HG03354 (cell line): Measurements from ENCODE around the gene GBA2.

Experiments used
- ATAC-seq: cut with Tn5 transposase; IDR thresholded peaks from one replicate; pipeline ENCODE4 v1.9.1; 2021; ENCODE audit warnings: mild to moderate bottlenecking; ENCODE audit not compliant: unreplicated experiment, poor library complexity, severe bottlenecking

The GBA2 gene

DNA sequence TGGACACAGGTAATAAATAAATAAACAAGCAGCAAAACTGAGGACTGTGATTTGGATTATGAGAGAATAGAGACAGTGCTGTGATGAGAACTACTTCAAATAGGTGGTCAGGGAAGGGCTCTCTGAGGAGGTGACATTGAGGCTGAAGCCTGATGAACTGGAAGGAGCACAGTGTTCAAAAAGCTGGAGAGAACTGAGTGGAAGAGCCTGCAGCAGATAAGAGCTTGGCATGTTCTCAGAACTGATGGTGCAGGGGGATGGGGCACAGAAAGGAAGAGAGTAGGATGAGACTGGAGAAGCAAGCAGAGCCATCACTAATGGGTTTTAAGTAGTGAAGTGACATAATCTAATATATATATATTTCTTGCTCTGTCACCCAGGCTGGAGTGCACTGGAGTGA, 48.1 kb downstream of the GBA2 start:
- ATAC-seq = no peak

DNA sequence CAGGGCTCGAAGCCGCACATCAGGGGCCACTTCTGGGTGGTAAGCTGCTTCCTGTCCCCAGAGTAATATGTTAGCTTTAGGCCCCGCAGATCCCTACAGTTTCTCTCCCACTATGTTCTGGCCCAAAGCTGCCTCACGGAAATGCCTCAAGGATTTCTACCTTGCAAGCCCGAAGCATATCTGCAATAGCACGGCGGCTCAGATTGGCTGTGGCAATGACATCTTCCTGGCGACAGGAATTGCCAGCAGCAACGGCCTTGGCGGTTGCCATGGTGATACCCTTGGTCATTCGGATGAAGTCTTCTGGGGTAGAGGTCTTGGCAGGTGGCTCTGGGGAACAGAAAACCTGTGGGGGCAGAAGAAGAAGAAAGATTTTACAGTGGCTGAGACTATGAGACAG, 49.0 kb downstream of the GBA2 start:
- ATAC-seq = no peak

DNA sequence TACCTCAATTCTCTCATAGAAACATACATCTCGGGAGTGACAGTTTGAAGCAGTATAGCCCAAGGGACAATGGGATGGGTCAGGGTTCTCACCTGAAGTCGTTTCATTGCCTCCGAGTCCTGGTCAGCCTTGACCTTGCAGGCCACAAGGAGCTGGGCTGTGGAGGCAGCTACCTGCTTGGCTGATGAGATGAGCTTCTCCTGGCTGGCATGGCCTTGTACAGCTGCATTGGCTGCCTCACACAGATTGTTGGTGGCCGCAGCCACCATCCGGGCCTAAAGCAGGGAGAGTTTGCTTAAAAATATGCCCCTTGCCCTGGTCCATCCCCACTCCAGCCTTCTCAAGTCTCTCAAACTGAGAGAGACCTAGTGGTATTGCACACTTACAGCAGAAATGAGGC, 50.8 kb downstream of the GBA2 start:
- ATAC-seq = no peak

DNA sequence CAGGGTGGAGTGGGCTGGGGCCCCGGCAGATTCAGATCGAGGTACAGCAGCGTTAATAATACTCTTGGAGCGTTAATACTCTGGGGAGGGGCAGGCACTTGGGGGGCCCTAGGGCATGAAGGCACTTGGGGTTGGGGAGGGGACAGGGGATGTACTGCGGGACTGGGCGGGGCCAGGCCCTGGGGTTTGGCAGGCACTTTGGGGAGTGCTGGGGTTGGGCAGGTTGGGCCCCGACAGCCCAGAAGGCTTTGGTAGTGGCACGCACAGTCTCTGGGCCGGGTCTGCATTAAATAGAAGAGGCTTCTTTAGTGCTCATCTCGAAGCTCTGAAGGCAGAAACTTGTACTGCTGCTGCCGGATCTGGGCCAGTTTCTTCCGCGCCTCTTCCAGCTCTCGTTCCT, 51.5 kb downstream of the GBA2 start:
- no peak for ATAC-seq

DNA sequence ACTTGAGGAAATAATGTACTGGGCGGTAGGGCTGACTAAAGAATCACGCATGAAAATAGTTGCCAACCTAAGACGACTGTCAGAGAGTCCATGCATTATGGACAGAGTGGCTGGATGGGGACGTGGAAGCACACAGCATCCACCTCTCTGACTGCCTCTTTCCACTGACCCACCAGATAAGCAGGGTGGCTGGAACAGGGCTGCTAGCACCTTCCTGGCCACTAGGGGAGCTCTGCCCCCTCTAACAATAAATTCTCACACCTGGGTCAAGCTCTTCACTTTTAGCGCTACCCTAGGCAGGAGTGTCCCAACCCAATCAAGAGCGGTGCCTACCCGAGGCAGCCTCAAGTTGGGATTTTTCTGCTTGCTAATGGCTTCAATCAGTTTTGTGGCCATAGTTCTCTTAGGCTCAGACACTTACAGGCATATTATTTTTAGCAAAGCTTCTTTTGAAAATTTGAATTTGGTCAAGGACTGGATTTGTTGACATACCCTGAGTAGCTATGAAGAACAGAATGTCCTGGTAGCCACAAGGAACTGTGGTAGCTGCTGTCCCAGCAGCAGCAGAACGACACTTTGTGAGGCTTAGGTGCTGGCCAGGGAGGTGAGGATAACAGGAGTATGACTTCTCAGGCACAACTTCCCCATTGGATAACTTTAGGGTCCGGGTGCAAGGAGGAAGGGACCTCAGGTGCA, 52.4 kb downstream of the GBA2 start:
- ATAC-seq = peak; percentile 79

DNA sequence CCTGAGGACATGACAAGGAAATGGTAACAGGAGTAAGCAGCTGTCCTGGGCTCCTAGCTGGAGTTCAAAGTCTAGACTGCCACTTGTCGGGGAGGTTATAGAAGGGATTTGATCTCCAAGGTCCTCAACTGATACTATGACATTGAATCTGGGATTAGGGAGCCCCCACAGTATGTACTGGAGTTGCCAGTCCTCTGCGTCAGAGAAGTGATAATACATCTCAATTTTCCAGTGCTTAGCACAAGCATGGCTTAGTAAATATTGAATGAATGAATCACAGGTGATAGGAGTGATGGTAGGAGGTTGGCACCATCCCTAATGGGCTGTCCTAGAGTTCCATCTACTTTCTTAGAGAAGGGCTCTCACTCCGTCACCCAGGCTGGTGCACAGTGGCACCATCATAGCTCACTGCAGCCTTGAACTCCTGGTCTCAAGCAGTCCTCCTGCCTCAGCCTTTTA, 53.1 kb downstream of the GBA2 start:
- ATAC-seq = no peak

DNA sequence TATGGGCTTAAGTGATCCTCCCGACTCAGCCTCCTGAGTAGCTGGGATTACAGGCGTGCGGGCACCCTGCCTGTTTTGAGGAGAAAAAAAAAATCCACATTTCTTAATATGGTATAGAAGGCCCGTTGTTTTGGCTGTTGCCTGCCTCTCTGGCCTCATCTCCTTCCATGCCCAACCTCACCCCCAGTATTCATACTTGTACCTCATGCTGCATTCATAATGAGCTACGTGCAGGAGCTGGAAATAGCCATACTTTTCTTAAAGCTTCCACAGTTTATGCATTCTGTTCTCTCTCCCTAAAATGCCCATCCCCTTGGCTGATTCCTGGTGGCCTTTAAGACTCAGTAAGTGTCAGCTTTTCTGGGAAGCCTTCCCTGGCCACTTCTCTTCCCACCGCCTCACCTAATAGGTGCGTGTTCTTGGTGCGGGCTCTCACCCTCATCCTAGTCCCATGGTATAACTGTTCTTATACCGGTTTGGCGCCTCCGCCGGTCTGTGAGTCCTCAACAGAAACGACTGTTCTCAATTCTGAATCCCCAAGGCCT, 57.2 kb downstream of the GBA2 start:
- ATAC-seq = no peak

DNA sequence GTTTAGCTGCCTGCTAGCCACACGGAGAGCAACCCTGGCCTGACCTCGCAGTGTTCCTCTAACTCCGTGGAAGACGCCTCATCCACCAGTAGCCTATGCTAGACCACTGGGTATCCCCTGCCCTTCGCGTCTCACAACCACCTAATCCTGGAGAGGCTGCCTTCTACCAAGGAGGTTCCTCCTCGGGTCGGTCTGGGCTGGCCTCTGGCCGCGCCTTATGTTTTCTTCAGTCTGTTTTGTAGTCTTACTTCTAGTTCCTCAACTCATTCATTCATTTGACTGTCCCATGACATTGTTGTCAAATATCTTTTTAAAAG, 57.7 kb downstream of the GBA2 start:
- ATAC-seq = no peak

DNA sequence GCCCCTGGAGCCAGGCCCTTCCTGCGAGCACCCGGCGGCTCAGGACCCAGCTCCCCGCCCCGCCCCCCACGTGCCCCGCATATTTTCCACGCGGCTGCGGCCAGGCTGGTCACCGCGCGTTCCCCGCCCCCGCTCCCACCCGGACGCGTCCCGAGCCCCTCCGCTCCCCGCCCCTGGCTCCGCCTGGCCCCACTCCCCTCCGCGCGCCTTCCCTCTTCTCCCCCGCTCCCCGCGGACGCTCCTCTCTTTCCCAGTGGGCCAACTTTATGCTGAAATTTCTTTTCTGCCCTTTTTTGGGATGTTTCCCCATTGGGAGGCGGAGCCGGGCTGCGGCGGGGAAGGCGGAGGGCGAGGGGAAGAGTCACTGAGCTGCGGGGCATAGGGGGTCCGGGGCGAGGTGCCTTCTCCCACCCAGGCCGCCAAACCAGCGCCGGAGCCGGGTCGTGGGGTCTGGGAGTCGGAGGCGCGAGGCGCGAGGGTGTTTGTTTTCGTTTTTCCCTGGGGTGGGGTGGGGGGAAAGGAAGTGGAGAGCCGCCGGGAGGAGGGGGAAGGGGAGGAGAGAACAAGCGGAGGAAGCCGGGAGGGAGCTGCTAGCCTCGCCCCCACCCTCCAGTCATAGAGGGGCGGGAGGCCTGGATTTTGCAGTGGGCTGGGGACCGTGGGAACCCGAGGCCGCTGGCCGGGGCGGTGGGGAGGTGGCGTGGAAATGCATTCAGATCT, 58.3 kb downstream of the GBA2 start:
- no peak for ATAC-seq

DNA sequence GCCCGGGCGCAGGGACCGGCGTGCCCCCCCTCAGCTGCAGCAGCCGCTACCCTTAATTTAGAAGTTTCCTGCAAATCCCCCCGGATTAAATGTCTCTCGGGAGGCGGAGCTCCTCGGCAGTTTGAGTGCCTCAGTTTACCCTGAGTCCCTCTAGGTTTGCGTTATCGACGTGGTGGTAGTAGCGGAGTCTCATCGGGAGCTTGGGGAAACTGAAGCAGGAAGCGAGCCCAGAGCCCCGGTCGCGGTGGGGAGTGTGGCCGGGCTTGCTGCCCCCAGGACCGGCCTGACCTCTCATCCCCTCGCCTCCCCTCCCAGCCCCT, 58.8 kb downstream of the GBA2 start:
- no peak for ATAC-seq

DNA sequence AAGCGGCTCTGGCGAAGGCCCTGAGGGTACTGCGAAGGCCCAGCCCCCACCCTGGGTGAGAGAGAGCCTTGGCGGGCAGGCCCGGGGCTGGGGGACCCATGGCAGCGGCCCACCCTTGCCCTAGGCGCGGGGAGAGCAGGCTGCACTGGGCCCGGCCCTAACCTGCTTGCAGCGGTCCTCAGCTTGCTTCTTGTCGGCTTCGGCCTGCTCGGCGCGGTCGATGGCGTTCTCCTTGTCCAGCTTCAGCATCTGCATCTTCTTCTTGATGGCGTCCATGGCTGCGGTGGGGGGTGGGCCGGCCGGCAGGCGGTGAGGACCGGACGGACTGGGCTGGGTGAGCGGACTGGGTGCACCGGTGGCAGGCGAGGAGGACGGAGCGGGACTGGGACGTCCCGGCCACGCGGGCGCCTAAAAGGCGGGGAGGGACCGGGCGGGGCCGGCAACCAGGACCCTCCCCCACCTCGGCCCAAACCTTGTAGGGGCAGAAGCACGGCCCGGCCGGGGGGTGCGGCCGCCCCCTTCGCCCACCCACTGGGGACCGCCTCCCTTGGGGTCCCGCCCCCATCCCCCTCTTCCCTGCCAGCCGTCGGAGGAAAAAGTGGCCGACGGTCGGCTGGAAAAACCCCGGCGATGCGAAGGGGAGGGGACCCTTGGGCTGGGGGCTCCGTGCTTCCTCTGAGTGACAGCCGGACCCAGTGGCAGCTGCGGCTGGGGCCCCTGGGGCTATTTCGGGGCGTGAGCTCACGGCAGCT, 59.3 kb downstream of the GBA2 start, which contains the start of gene TPM2:
Gene TPM2, minus strand, starts transcription at position 384 of the 752 bp plus-strand sequence. Its CDS starts 108 bp downstream, at position 276.
- ATAC-seq = no peak

DNA sequence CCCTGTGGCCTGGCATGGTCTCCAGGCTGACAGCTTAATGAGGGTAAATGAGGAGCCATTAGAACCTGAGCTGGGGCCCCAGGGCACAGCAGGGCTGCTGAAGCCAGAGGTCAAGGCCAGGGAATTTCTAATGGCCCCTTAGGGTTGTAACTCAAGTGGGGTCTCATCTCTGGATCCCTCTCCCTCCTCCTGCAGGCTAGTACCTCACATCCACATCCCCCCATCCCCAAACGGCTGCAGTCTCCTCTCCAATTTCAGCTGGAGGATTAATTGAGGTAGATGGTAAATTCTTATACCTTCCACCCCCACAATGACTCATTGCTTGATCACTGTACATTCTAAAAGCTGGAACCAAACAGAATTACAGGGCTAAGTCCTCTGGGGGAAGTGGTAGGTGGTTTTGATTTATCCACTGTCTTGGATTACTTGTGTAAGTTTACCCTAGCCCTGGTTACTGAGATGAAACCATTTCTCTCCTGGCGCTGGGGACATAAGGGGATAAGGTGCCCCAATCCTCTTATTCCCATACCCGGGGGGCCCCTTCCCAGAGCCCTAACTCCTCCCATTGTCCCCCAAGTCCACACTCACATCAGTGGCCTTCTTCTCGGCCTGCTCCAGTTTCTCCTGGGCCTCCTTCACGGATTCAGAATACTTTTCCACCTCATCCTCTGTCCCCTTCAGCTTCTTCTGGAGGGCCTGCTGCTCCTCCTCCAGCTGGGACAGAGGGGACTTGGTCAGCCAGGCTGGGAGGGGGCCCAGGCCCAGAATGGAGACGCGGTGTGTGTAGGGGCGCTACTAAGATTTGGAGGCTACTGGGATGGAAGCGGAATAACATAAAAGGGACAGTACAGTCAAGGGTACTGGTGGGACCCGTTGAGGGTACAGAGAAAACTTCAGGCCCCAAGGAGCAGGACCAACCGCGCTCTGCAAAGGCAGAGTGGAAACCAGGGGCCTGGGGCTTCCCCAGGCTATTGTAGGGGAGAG, 60.2 kb downstream of the GBA2 start:
- no peak for ATAC-seq

DNA sequence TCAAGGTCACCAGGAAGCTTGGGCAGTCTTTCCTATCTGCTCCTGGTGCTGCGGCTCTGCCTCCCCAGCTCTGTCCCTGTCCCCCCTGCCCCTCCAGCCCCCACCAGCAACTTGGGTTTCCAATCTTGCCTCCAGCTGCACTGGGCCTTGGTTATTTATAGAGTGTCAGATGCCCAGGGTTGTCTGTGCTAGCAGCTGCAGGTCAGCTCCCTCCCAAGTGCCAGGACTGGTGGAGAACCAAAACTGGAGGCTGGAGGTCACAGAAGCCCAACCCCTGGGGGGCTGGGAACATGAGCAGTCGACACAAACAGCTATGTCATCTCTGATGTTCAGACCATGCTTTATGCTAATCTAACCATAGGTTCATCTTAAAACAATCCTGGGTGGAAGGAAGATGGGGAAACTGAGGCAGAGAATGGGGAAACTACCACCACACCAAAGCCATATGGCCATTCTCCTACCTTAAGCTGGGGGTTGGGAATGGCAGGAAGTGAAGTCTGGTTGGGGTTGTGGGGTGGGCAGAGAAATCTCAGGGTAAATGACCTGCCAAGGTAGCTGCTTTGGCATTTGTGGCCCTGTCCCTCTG, 61.0 kb downstream of the GBA2 start:
- ATAC-seq = no peak

DNA sequence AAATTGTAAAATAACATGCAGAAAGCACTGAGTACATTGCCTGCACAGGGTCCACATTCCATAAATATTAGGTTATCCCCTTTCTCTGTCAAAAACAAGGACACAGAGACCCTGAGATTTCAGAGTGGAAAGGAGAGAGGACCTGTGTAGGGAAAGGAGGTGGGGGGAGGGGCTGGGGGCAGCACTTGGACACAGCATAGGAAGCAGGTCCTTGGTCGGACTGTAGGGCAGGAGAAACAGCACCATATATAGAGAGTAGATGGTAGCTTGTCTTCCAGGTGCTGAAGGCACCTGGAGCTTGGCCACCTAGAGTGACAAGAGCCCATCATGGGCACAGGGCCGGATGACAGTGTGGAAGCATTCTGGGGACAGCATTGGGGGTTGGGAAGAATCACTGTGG, 61.7 kb downstream of the GBA2 start:
- no peak for ATAC-seq
